HepG2 (cell line): ENCODE results near the gene SPATA13.

Source experiments
- CBFB ChIP-seq: sonication (generic); formaldehyde crosslinking; IDR thresholded peaks from 2 replicates; pipeline ENCODE4 v1.4.0; 2020; ENCODE audit warnings: missing genetic modification reagents
- MIER3 ChIP-seq: IDR thresholded peaks from 2 replicates; pipeline ENCODE4 v1.6.1; 2016; ENCODE audit warnings: missing compliant biosample characterization, borderline replicate concordance
- POLR2A ChIP-seq, 2 experiments: IDR thresholded peaks; 2 replicates each; pipeline ENCODE4 v1.6.1; 2011; ENCODE audit warnings: low read depth in 2 of 2, low read length in 2 of 2, mild to moderate bottlenecking in 1 of 2, moderate library complexity in 1 of 2; ENCODE audit not compliant: insufficient read depth in 1 of 2
- SP2 ChIP-seq: sonication (generic); formaldehyde crosslinking; IDR thresholded peaks from 2 replicates; pipeline ENCODE4 v1.5.1; 2020; ENCODE audit warnings: mild to moderate bottlenecking, missing genetic modification reagents
- ZNF253 ChIP-seq: sonication (generic); formaldehyde crosslinking; IDR thresholded peaks from 2 replicates; pipeline ENCODE4 v1.8.0; 2022; ENCODE audit warnings: mild to moderate bottlenecking, missing genetic modification reagents, borderline replicate concordance
- ZNF276 ChIP-seq: sonication (generic); formaldehyde crosslinking; IDR thresholded peaks from 2 replicates; pipeline ENCODE4 v1.4.0; 2020; ENCODE audit warnings: mild to moderate bottlenecking, low read depth, missing genetic modification reagents
- TF ChIP-seq, protein P1 (sequence below): IDR thresholded peaks from 2 replicates; pipeline ENCODE4 v1.6.1; 2016; ENCODE audit warnings: missing compliant biosample characterization, missing genetic modification reagents, borderline replicate concordance
- TF ChIP-seq, protein P2 (sequence below): sonication (generic); formaldehyde crosslinking; IDR thresholded peaks from 2 replicates; pipeline ENCODE4 v1.5.0; 2020; ENCODE audit warnings: mild to moderate bottlenecking, missing genetic modification reagents, moderate library complexity

GRCh38 chr13:24225930-24226329 is 65.4 kb downstream of the SPATA13 start:
- TF ChIP-seq SP2 (CRISPR knock-in tag), result no peak
- TF ChIP-seq, protein P1, sequence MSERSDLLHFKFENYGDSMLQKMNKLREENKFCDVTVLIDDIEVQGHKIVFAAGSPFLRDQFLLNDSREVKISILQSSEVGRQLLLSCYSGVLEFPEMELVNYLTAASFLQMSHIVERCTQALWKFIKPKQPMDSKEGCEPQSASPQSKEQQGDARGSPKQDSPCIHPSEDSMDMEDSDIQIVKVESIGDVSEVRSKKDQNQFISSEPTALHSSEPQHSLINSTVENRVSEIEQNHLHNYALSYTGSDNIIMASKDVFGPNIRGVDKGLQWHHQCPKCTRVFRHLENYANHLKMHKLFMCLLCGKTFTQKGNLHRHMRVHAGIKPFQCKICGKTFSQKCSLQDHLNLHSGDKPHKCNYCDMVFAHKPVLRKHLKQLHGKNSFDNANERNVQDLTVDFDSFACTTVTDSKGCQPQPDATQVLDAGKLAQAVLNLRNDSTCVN (CRISPR knock-in tag), result no peak
- TF ChIP-seq CBFB (CRISPR knock-in tag), result no peak
- no peak for TF ChIP-seq ZNF253 (CRISPR knock-in tag)
- no peak for TF ChIP-seq MIER3 (CRISPR knock-in tag)
- no peak for TF ChIP-seq ZNF276 (CRISPR knock-in tag)
- TF ChIP-seq POLR2A (IDR thresholded peaks at IDR 0.05; ENCODE audit: insufficient read depth in 1 of 2, low read depth in 2 of 2, low read length in 2 of 2), result no peak
- TF ChIP-seq, protein P2, sequence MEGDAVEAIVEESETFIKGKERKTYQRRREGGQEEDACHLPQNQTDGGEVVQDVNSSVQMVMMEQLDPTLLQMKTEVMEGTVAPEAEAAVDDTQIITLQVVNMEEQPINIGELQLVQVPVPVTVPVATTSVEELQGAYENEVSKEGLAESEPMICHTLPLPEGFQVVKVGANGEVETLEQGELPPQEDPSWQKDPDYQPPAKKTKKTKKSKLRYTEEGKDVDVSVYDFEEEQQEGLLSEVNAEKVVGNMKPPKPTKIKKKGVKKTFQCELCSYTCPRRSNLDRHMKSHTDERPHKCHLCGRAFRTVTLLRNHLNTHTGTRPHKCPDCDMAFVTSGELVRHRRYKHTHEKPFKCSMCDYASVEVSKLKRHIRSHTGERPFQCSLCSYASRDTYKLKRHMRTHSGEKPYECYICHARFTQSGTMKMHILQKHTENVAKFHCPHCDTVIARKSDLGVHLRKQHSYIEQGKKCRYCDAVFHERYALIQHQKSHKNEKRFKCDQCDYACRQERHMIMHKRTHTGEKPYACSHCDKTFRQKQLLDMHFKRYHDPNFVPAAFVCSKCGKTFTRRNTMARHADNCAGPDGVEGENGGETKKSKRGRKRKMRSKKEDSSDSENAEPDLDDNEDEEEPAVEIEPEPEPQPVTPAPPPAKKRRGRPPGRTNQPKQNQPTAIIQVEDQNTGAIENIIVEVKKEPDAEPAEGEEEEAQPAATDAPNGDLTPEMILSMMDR (CRISPR knock-in tag), result no peak
